Breast epithelium (tissue), 3 donors: ENCODE data around the gene DHRS12.

Experiments used
- POLR2A ChIP-seq: fragments of 450-650 bp; IDR thresholded peaks from one replicate; pipeline ENCODE4 v1.6.1; 2016; ENCODE audit warnings: antibody characterized with exemption, mild to moderate bottlenecking, moderate library complexity
- POLR2AphosphoS5 ChIP-seq, 3 donors: sonication (generic); formaldehyde crosslinking; IDR thresholded peaks; one replicate each; pipeline ENCODE4 v1.6.1; 2017; ENCODE audit warnings: antibody characterized with exemption in 3 of 3
- TF ChIP-seq, protein P1 (sequence below), 3 donors: fragments of 450-650 bp; IDR thresholded peaks; one replicate each; pipeline ENCODE4 v1.5.1; 2016 to 2017; ENCODE audit warnings: antibody characterized with exemption in 3 of 3, mild to moderate bottlenecking in 3 of 3, moderate library complexity in 3 of 3

DNA sequence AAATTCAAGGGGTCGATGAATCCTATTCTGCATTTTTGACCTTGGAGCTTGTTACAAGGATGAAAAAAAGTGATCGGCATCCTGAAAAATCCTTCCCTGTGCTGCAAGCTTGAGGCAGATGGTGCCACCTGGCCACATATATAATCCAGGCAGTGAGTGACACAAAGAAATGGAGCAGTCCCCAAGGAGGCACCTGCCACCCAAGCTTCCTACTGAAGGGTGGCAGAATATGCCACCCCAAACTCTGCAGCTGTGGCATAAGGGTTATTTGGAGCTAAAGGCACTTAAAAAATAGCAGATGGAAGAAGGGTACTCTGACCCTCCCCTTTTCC, 25.6 kb upstream of the DHRS12 start:
- TF ChIP-seq POLR2A (no peak), POLR2AphosphoS5 (IDR thresholded peaks at IDR 0.05) (no peak)
- TF ChIP-seq, protein P1, sequence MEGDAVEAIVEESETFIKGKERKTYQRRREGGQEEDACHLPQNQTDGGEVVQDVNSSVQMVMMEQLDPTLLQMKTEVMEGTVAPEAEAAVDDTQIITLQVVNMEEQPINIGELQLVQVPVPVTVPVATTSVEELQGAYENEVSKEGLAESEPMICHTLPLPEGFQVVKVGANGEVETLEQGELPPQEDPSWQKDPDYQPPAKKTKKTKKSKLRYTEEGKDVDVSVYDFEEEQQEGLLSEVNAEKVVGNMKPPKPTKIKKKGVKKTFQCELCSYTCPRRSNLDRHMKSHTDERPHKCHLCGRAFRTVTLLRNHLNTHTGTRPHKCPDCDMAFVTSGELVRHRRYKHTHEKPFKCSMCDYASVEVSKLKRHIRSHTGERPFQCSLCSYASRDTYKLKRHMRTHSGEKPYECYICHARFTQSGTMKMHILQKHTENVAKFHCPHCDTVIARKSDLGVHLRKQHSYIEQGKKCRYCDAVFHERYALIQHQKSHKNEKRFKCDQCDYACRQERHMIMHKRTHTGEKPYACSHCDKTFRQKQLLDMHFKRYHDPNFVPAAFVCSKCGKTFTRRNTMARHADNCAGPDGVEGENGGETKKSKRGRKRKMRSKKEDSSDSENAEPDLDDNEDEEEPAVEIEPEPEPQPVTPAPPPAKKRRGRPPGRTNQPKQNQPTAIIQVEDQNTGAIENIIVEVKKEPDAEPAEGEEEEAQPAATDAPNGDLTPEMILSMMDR (IDR thresholded peaks at IDR 0.05): no peak
